Heart right ventricle (tissue), 16 donors: ENCODE data around the gene YARS1. TPM values are rescaled to one million over a fixed set of nuclear protein-coding genes. Genes with fewer than 3 reads are reported as not detected.

Experiments
- ATAC-seq, 8 donors: fragments of 200-7000 bp; cut with Tn5 transposase; one replicate each; pipeline ENCODE4 v1.9.1; 2020; ENCODE audit warnings: mild to moderate bottlenecking in 8 of 8, moderate library complexity in 8 of 8, moderate number of reproducible peaks in 1 of 8
- DNase-seq, 2 donors: peaks; one replicate each; pipeline ENCODE4 v3.0.0-alpha.2; 2020
- H3K27ac ChIP-seq, 10 donors: fragments of 200-600 bp; sonication (generic) in 2 of 10; one replicate each; pipeline versions ENCODE4 v1.5.0 to v1.8.0; 2020 to 2022; ENCODE audit warnings: mild to moderate bottlenecking in 3 of 10
- H3K27me3 ChIP-seq, 7 donors: fragments of 200-600 bp; one replicate each; pipeline ENCODE4 v1.8.0; 2021 to 2022; ENCODE audit warnings: mild to moderate bottlenecking in 2 of 7
- H3K36me3 ChIP-seq, 9 donors: fragments of 200-600 bp; sonication (generic) in 1 of 9; one replicate each; pipeline versions ENCODE4 v1.5.0 to v1.8.0; 2020 to 2022; ENCODE audit warnings: mild to moderate bottlenecking in 2 of 9
- H3K4me1 ChIP-seq, 9 donors: fragments of 200-600 bp; sonication (generic) in 1 of 9; one replicate each; pipeline versions ENCODE4 v1.5.0 to v1.8.0; 2020 to 2022; ENCODE audit warnings: mild to moderate bottlenecking in 4 of 9
- H3K4me3 ChIP-seq, 10 donors: fragments of 200-600 bp; sonication (generic) in 2 of 10; one replicate each; pipeline versions ENCODE4 v1.5.0 to v1.8.0; 2020 to 2022; ENCODE audit warnings: mild to moderate bottlenecking in 7 of 10, moderate library complexity in 2 of 10
- H3K9me3 ChIP-seq, 11 donors: fragments of 200-600 bp in 10 of 11; sonication (generic) in 2 of 11; one replicate each; pipeline versions ENCODE4 v1.5.0 to v1.8.0; 2013 to 2022; ENCODE audit warnings: mild to moderate bottlenecking in 2 of 11, control low read depth in 1 of 11, moderate library complexity in 1 of 11
- CTCF ChIP-seq, 9 donors: fragments of 200-600 bp; sonication (generic) in 2 of 9; IDR thresholded peaks; one replicate each; pipeline versions ENCODE4 v1.5.0 to v1.8.0; 2021 to 2022; ENCODE audit warnings: antibody characterized with exemption in 9 of 9, mild to moderate bottlenecking in 5 of 9, moderate library complexity in 1 of 9
- WGBS, 2 donors: extraction: QIAGEN DNeasy Blood & Tissue Kit; methylation state at CpG; one replicate each; pipeline ENCODE4 v1.1.7; 2013; ENCODE audit warnings: inconsistent platforms in 1 of 2; 5-methylcytosine and 5-hydroxymethylcytosine counted together
- intact Hi-C, 10 donors: fragments of 100-400 bp; cut with DNase I; formaldehyde crosslinking; loops; one replicate each; pipeline versions ENCODE4 v1.11.1 to v1.14.2; 2022
- polyA plus RNA-seq, 2 donors: library from polyadenylated mRNA; stranded (reverse); fragments of 200-250 nt; gene quantifications; one replicate each; pipeline ENCODE4 v1.2.3, GENCODE V29; 2013
- total RNA-seq, 10 donors: library from RNA; stranded (reverse); fragmentation: NEBNext Ultra II Directional in 3 of 10; extraction: Animal tissue kit (Norgen Biotek cat#: 25700) in 3 of 10; gene quantifications; one replicate each; pipeline versions ENCODE4 v1.2.1 to v1.2.4, GENCODE V29; 2021 to 2023
- donor health status: Arrhythmogenic right ventricular cardiomyopathy.
- donor health status: ischemic (EF 13 %, LVEDD 7.1; RV severe dilation, severe dysfunction).
- donor health status: healthy with polysubstance abuse.
- donor health status: DM: no; HTN: yes; CAD: no.
- donor health status: DM: no; HTN: no; CAD: no.
- donor health status: ischemic (EF 25% LVEDD 6.9; RV normal size, moderate dysfunction).
- donor health status: ischemic (EF 25% LVEDD 5.7; RV mildly dilated, moderate dysfunction).
- donor health status: healthy.
- donor health status: DM: yes; HTN: yes; CAD: no.
- donor health status: Ischemic cardiomyopathy.
- donor health status: ischemic (EF 35%, LVEDD 5.7; RV mildly dilated, moderate dysfunction).
- donor health status: nonischemic (EF 11% LVEDD 7.7; RV severe dilation, severe dysfunction).
- donor health status: DM: yes; HTN: yes; CAD: no.
- donor health status: PGD.
- donor health status: ischemic (EF 29% LVEDD 5.4; RV normal size, mild dysfunction).
- donor health status: nonischemic (EF 23%, LVEDD 6.1; RV moderate dilation, normal function).

The YARS1 gene
- total and polyA plus RNA-seq, 12 donors = 20.5 to 48.5 (median 31.0) TPM

- no peak for TF ChIP-seq CTCF (IDR thresholded peaks at IDR 0.05)
- no peaks in the 10 kb centered on the region for H3K36me3 ChIP-seq
- ATAC-seq (peak in 1 of 8 donors; percentile 5), DNase-seq (no peak)
- H3K27ac ChIP-seq = peak overlapping the region in 7 of 10 donors; percentile 50 to 79 (median 71)
- intact Hi-C loops = no loop called here
- no peaks in the 10 kb centered on the region for H3K9me3 ChIP-seq
- peaks cover 0 to 29% (median 19%) of the 10 kb centered on the region in 9 donors for H3K4me1 ChIP-seq
- peaks cover 0 to 17% (median 0%) of the 10 kb centered on the region in 7 donors for H3K27me3 ChIP-seq
- H3K4me3 ChIP-seq = peak overlapping the region; percentile 27 to 83 (median 72)
- 27 to 35% methylated on average over 10 of the region's 10 CpGs for WGBS, 2 donors
Measured at GRCh38 chr1:32741059-32741412, 76.1 kb downstream of the YARS1 start.

- TF ChIP-seq CTCF (IDR thresholded peaks at IDR 0.05) = no peak
- H3K27me3 ChIP-seq = peaks cover 0 to 10% (median 0%) of the 10 kb centered on the region in 7 donors
- no peaks in the 10 kb centered on the region for H3K9me3 ChIP-seq
- 89 to 91% methylated on average over 7 of the region's 7 CpGs for WGBS, 2 donors
- H3K36me3 ChIP-seq = no peaks in the 10 kb centered on the region
- peaks cover 0 to 16% (median 8%) of the 10 kb centered on the region in 9 donors for H3K4me1 ChIP-seq
- DNase-seq (no peak), ATAC-seq (no peak)
- H3K4me3 ChIP-seq = no peak overlapping the region
- no peak overlapping the region for H3K27ac ChIP-seq
- intact Hi-C loops = no loop called here
Measured at GRCh38 chr1:32736812-32737791, 80.1 kb downstream of the YARS1 start.

- intact Hi-C loops = no loop called here
- ATAC-seq (peak in 7 of 8 donors; percentile 31 to 77 (median 68)), DNase-seq (peak in 1 of 2 donors; percentile 64)
- no peak overlapping the region for H3K27ac ChIP-seq
- no peak overlapping the region for H3K4me3 ChIP-seq
- H3K9me3 ChIP-seq = no peaks in the 10 kb centered on the region
- H3K4me1 ChIP-seq = peaks cover 0 to 7% (median 0%) of the 10 kb centered on the region in 9 donors
- WGBS, 2 donors = 55 to 62% methylated on average over 9 of the region's 9 CpGs
- H3K27me3 ChIP-seq = no peaks in the 10 kb centered on the region
- no peaks in the 10 kb centered on the region for H3K36me3 ChIP-seq
- TF ChIP-seq CTCF (IDR thresholded peaks at IDR 0.05) = no peak
Measured at GRCh38 chr1:32733582-32734321, 83.4 kb downstream of the YARS1 start.

GRCh38 chr1:32729254-32730046 is 87.7 kb downstream of the YARS1 start:
- H3K9me3 ChIP-seq = no peaks in the 10 kb centered on the region
- H3K27ac ChIP-seq = no peak overlapping the region
- no peak for TF ChIP-seq CTCF (IDR thresholded peaks at IDR 0.05)
- 79 to 82% methylated on average over 14 of the region's 14 CpGs for whole genome bisulfite sequencing, 2 donors
- ATAC-seq = peak in 1 of 8 donors; percentile 15
- no peaks in the 10 kb centered on the region for H3K27me3 ChIP-seq
- intact Hi-C loops = no loop called here
- H3K4me3 ChIP-seq = no peak overlapping the region
- DNase-seq = no peak
- H3K4me1 ChIP-seq = peaks cover 6 to 21% (median 12%) of the 10 kb centered on the region in 9 donors
- no peaks in the 10 kb centered on the region for H3K36me3 ChIP-seq
